Panc1 (cell line): ENCODE measurements around the gene AHDC1. TPM values are rescaled to one million over a fixed set of nuclear protein-coding genes. Genes with fewer than 3 reads are reported as not detected.

Experiments
- ATAC-seq: fragments of 200-7000 bp; cut with Tn5 transposase; 2 replicates; pipeline ENCODE4 v1.9.1; 2020; ENCODE audit warnings: mild to moderate bottlenecking, moderate library complexity
- BruUV-seq: library from RNA; stranded (reverse); fragments of 400-500 nt; replicated peaks from 2 replicates; lab custom pipeline; 2021; lab: Mats Ljungman, UMichigan
- CTCF ChIA-PET: fragments of 300-600 bp; sonication (Branson Sonifier 250); formaldehyde crosslinking; loops from one replicate; lab custom pipeline; 2022; ENCODE audit warnings: antibody characterized with exemption; lab: Charles Lee
- POLR2A ChIA-PET: fragments of 300-600 bp; sonication (Branson Sonifier 250); formaldehyde crosslinking; loops from one replicate; lab custom pipeline; 2022; ENCODE audit warnings: antibody characterized with exemption; lab: Charles Lee
- DNase-seq: peaks from one replicate; pipeline ENCODE4 v3.0.0-alpha.2; 2010; ENCODE audit warnings: low read depth, low spot score
- H3K27ac ChIP-seq: 2 replicates; pipeline ENCODE4 v1.5.1; 2011; ENCODE audit warnings: mild to moderate bottlenecking, low read length, inconsistent platforms
- H3K27me3 ChIP-seq: fragments of 200-500 bp; sonication (Bioruptor generic); 2 replicates; pipeline ENCODE4 v1.6.0; 2014; ENCODE audit warnings: low read length, inconsistent platforms; ENCODE audit not compliant: control insufficient read depth, insufficient read depth
- H3K36me3 ChIP-seq: fragments of 200-500 bp; sonication (Bioruptor generic); 2 replicates; pipeline ENCODE4 v1.5.1; 2014; ENCODE audit warnings: inconsistent platforms, mild to moderate bottlenecking, low read length, moderate library complexity; ENCODE audit not compliant: control insufficient read depth, insufficient read depth
- H3K4me1 ChIP-seq: 2 replicates; pipeline ENCODE4 v1.5.1; 2011; ENCODE audit warnings: inconsistent platforms, mild to moderate bottlenecking, low read length, moderate library complexity; ENCODE audit not compliant: control insufficient read depth, insufficient read depth
- H3K4me3 ChIP-seq, 2 experiments: 2 replicates each; pipeline ENCODE4 v1.5.1; 2011 to 2012; ENCODE audit warnings: low read depth in 2 of 2, low read length in 2 of 2, mild to moderate bottlenecking in 2 of 2, inconsistent platforms in 1 of 2, moderate library complexity in 1 of 2
- H3K9me3 ChIP-seq: fragments of 200-500 bp; sonication (Bioruptor generic); 2 replicates; pipeline ENCODE4 v1.5.1; 2014; ENCODE audit warnings: low read depth, mild to moderate bottlenecking, inconsistent platforms, low read length, moderate library complexity; ENCODE audit not compliant: control insufficient read depth, insufficient read depth
- CTCF ChIP-seq: fragments of 450-650 bp; IDR thresholded peaks from 2 replicates; pipeline ENCODE4 v1.5.1; 2017; ENCODE audit warnings: mild to moderate bottlenecking
- POLR2AphosphoS5 ChIP-seq: IDR thresholded peaks from 2 replicates; pipeline ENCODE4 v1.6.1; 2012; ENCODE audit warnings: mild to moderate bottlenecking, low read depth, low read length, moderate library complexity
- REST ChIP-seq, 2 experiments: IDR thresholded peaks; 2 replicates each; pipeline ENCODE4 v1.6.1; 2011 to 2012; ENCODE audit warnings: low read depth in 2 of 2, control low read depth in 1 of 2, low read length in 1 of 2, mild to moderate bottlenecking in 1 of 2, moderate library complexity in 1 of 2; ENCODE audit not compliant: insufficient read depth in 1 of 2
- SIN3A ChIP-seq: IDR thresholded peaks from 2 replicates; pipeline ENCODE4 v1.6.1; 2012; ENCODE audit warnings: low read depth, mild to moderate bottlenecking, low read length, moderate library complexity, borderline replicate concordance; ENCODE audit not compliant: insufficient read depth
- TCF7L2 ChIP-seq: IDR thresholded peaks from 2 replicates; pipeline ENCODE4 v1.6.1; 2011; ENCODE audit warnings: mild to moderate bottlenecking, low read depth, low read length, inconsistent platforms
- in situ Hi-C: cut with HindIII; loops from 2 replicates; pipeline ENCODE4 v1.10.0; 2016; ENCODE audit warnings: low sequenced_read_pairs, low pct_unique_long_range_greater_than_20kb
- intact Hi-C: fragments of 100-400 bp; cut with micrococcal nuclease; formaldehyde crosslinking; loops from one replicate; pipeline ENCODE4 v1.10.0; 2022; ENCODE audit not compliant: unreplicated experiment
- total RNA-seq: library from RNA; stranded (reverse); gene quantifications from one replicate; pipeline ENCODE4 v1.2.1, GENCODE V29; 2021; ENCODE audit not compliant: unreplicated experiment

Gene AHDC1
- total RNA-seq, 1 experiment from 2014 or later, result 47.1 TPM

GRCh38 chr1:27646676-27647075, 42.7 kb upstream of the AHDC1 start:
- intact Hi-C loops (no loop called here), in situ Hi-C loops (no loop called here)
- Histone ChIP-seq H3K27ac (no peak overlapping the region), H3K36me3 (no peaks in the 10 kb centered on the region), H3K27me3 (no peaks in the 10 kb centered on the region), H3K4me3 (no peak overlapping the region), H3K9me3 (no peaks in the 10 kb centered on the region), H3K4me1 (peaks cover 2% of the 10 kb centered on the region; the same call in 1 of the 2 replicates)
- ATAC-seq (no peak), DNase-seq (no peak)
- ChIA-PET POLR2A (interaction anchor here (0.6 kb wide), 1 partner anchor 597 kb away, joined by 4 read pairs; no protein-coding TSS in a partner anchor), CTCF (no interaction called here)
- no TSS peak for BruUV-seq
- TF ChIP-seq SIN3A (no peak), CTCF (no peak)

GRCh38 chr1:27645071-27645415, 41.1 kb upstream of the AHDC1 start:
- no peaks in the 10 kb centered on the region for H3K36me3 ChIP-seq
- no TSS peak for BruUV-seq
- no peak overlapping the region for H3K4me3 ChIP-seq
- no peaks in the 10 kb centered on the region for H3K9me3 ChIP-seq
- no peaks in the 10 kb centered on the region for H3K27me3 ChIP-seq
- ATAC-seq (no peak), DNase-seq (no peak)
- ChIA-PET POLR2A (no interaction called here), CTCF (no interaction called here)
- H3K27ac ChIP-seq, result no peak overlapping the region
- intact Hi-C loops (no loop called here), in situ Hi-C loops (no loop called here)
- TF ChIP-seq CTCF, result no peak
- TF ChIP-seq TCF7L2, result no peak
- no peak for TF ChIP-seq SIN3A
- TF ChIP-seq POLR2AphosphoS5, result no peak
- TF ChIP-seq REST (IDR thresholded peaks at IDR 0.05; ENCODE audit: insufficient read depth in 1 of 2, low read depth in 2 of 2, low read length in 1 of 2), result no peak
- H3K4me1 ChIP-seq, result no peaks in the 10 kb centered on the region
